Tibial nerve (tissue), 4 donors: ENCODE measurements around the gene NPS. TPM values are rescaled to one million over a fixed set of nuclear protein-coding genes. Genes with fewer than 3 reads are reported as not detected.

Source experiments
- DNase-seq, 2 donors: peaks; one replicate each; pipeline ENCODE4 v3.0.0-alpha.2; 2019; ENCODE audit warnings: low spot score in 2 of 2
- H3K27ac ChIP-seq, 4 donors: fragments of 200-600 bp; sonication (generic) in 3 of 4; one replicate each; pipeline ENCODE4 v1.5.1; 2017 to 2019; ENCODE audit warnings: mild to moderate bottlenecking in 1 of 4
- H3K27me3 ChIP-seq, 2 donors: fragments of 200-600 bp; sonication (generic) in 1 of 2; one replicate each; pipeline versions ENCODE4 v1.5.1 to v1.6.0; 2017 to 2019
- H3K36me3 ChIP-seq, 3 donors: fragments of 200-600 bp; sonication (generic); one replicate each; pipeline ENCODE4 v1.5.1; 2018 to 2019
- H3K4me1 ChIP-seq, 4 donors: fragments of 200-600 bp; sonication (generic) in 3 of 4; one replicate each; pipeline ENCODE4 v1.5.1; 2017 to 2019
- H3K4me3 ChIP-seq, 4 donors: fragments of 200-600 bp; sonication (generic) in 3 of 4; one replicate each; pipeline ENCODE4 v1.5.1; 2017 to 2019; ENCODE audit warnings: mild to moderate bottlenecking in 1 of 4, moderate library complexity in 1 of 4
- H3K9me3 ChIP-seq, 4 donors: fragments of 200-600 bp; sonication (generic) in 3 of 4; one replicate each; pipeline ENCODE4 v1.5.1; 2017 to 2019
- CTCF ChIP-seq, 5 experiments: fragments of 200-600 bp in 3 of 5; fragments of 450-650 bp in 2 of 5; sonication (generic) in 3 of 5; IDR thresholded peaks; one replicate each; pipeline ENCODE4 v1.5.1; 2016 to 2019; ENCODE audit warnings: antibody characterized with exemption in 5 of 5, mild to moderate bottlenecking in 3 of 5, moderate library complexity in 2 of 5
- EP300 ChIP-seq, 2 donors: sonication (generic); formaldehyde crosslinking; IDR thresholded peaks; one replicate each; pipeline ENCODE4 v1.6.1; 2017; ENCODE audit warnings: antibody characterized with exemption in 2 of 2, mild to moderate bottlenecking in 1 of 2
- POLR2A ChIP-seq, 2 donors: fragments of 450-650 bp; IDR thresholded peaks; one replicate each; pipeline ENCODE4 v1.6.1; 2017; ENCODE audit warnings: antibody characterized with exemption in 2 of 2, mild to moderate bottlenecking in 2 of 2, moderate library complexity in 2 of 2
- WGBS, 2 donors: methylation state at CpG; one replicate each; pipeline ENCODE4 v1.1.5; 2018; 5-methylcytosine and 5-hydroxymethylcytosine counted together
- total RNA-seq, 4 donors: library from RNA; depleted of rRNA; stranded (reverse); fragments of >200 nt; gene quantifications; one replicate each; pipeline ENCODE4 v1.1.0, GENCODE V29; 2016

Gene NPS
- total RNA-seq, 4 donors from 2014 or later = not detected

GRCh38 chr10:127527891-127528290 lies 21.2 kb upstream of the NPS start:
- H3K36me3 ChIP-seq = no peaks in the 10 kb centered on the region
- TF ChIP-seq POLR2A (IDR thresholded peaks at IDR 0.05) (no peak), EP300 (IDR thresholded peaks at IDR 0.05) (no peak)
- H3K9me3 ChIP-seq = no peaks in the 10 kb centered on the region
- no peak for DNase-seq
- no peak overlapping the region for H3K27ac ChIP-seq
- no peaks in the 10 kb centered on the region for H3K27me3 ChIP-seq
- 43 to 54% methylated on average over 8 of the region's 8 CpGs for WGBS, 2 donors
- H3K4me1 ChIP-seq = no peaks in the 10 kb centered on the region
- no peak overlapping the region for H3K4me3 ChIP-seq

- Histone ChIP-seq H3K36me3 (no peaks in the 10 kb centered on the region), H3K27me3 (no peaks in the 10 kb centered on the region), H3K27ac (no peak overlapping the region), H3K4me3 (no peak overlapping the region), H3K4me1 (no peaks in the 10 kb centered on the region), H3K9me3 (no peaks in the 10 kb centered on the region)
- no peak for DNase-seq
- 92 to 94% methylated on average over 6 of the region's 6 CpGs for WGBS, 2 donors
- TF ChIP-seq CTCF (IDR thresholded peaks at IDR 0.05) (no peak), POLR2A (IDR thresholded peaks at IDR 0.05) (no peak), EP300 (IDR thresholded peaks at IDR 0.05) (no peak)
Observed at GRCh38 chr10:127532193-127532592, 16.9 kb upstream of the NPS start.

GRCh38 chr10:127532659-127533058 lies 16.4 kb upstream of the NPS start:
- Histone ChIP-seq H3K36me3 (no peaks in the 10 kb centered on the region), H3K9me3 (no peaks in the 10 kb centered on the region), H3K27ac (no peak overlapping the region), H3K27me3 (no peaks in the 10 kb centered on the region), H3K4me3 (no peak overlapping the region), H3K4me1 (no peaks in the 10 kb centered on the region)
- no peak for DNase-seq
- 80 to 92% methylated on average over 5 of the region's 5 CpGs for WGBS, 2 donors
- TF ChIP-seq EP300 (IDR thresholded peaks at IDR 0.05) (no peak), CTCF (IDR thresholded peaks at IDR 0.05) (no peak), POLR2A (IDR thresholded peaks at IDR 0.05) (no peak)

GRCh38 chr10:127534074-127534473 lies 15.0 kb upstream of the NPS start:
- Histone ChIP-seq H3K4me1 (no peaks in the 10 kb centered on the region), H3K36me3 (no peaks in the 10 kb centered on the region), H3K4me3 (no peak overlapping the region), H3K9me3 (no peaks in the 10 kb centered on the region), H3K27ac (no peak overlapping the region), H3K27me3 (no peaks in the 10 kb centered on the region)
- DNase-seq = no peak
- TF ChIP-seq POLR2A (IDR thresholded peaks at IDR 0.05) = no peak
- no peak for TF ChIP-seq EP300 (IDR thresholded peaks at IDR 0.05)
- TF ChIP-seq CTCF (IDR thresholded peaks at IDR 0.05) = no peak
- 65 to 73% methylated on average over 6 of the region's 6 CpGs for WGBS, 2 donors

GRCh38 chr10:127534496-127534895 lies 14.6 kb upstream of the NPS start:
- TF ChIP-seq EP300 (IDR thresholded peaks at IDR 0.05) (no peak), POLR2A (IDR thresholded peaks at IDR 0.05) (no peak), CTCF (IDR thresholded peaks at IDR 0.05) (no peak)
- WGBS, 2 donors = 80 to 100% methylated on average over 1 of the region's 1 CpG
- DNase-seq = no peak
- no peak overlapping the region for H3K4me3 ChIP-seq
- H3K4me1 ChIP-seq = no peaks in the 10 kb centered on the region
- no peak overlapping the region for H3K27ac ChIP-seq
- no peaks in the 10 kb centered on the region for H3K27me3 ChIP-seq
- H3K9me3 ChIP-seq = no peaks in the 10 kb centered on the region
- no peaks in the 10 kb centered on the region for H3K36me3 ChIP-seq
